NCI-H526 treated with DMSO at 0.1 percent for 48 hours (cell line): Measurements from ENCODE around the gene VANGL1.
"Not testable (repeated sequence)": the region's sequence is repeated elsewhere in the genome, so short reads cannot be mapped to it uniquely, and the experiment has no call there.

Source experiments
- DNase-seq: peaks from one replicate; lab custom pipeline; 2025; lab: John Stamatoyannopoulos, UW

Gene VANGL1

DNA sequence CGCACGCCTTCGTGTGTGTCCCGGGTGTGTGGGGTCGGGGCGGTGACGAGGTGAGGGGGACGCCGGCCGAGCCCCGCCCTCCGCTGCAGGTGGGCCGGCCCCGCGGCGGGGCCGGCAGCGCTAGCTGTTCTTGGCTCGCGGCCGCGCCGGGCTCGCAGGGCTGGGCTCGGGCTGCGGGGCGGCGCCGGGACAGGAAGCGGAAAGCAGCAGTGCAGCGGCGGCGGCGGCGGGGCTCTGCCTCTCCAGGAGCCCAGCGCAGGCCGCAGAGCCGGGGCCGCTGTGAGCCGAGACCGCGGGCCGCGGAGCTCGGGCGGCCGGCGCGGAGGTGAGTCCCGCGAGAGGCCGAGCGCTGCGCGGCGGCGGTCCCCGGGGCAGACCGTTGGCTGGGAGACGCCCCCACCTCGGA, at the start of gene VANGL1:
TSS of gene VANGL1 (plus strand) at position 209 of the 406 bp plus-strand sequence. CDS start 9,444 bp downstream, outside the sequence.
- peak; percentile 79 for DNase-seq

DNA sequence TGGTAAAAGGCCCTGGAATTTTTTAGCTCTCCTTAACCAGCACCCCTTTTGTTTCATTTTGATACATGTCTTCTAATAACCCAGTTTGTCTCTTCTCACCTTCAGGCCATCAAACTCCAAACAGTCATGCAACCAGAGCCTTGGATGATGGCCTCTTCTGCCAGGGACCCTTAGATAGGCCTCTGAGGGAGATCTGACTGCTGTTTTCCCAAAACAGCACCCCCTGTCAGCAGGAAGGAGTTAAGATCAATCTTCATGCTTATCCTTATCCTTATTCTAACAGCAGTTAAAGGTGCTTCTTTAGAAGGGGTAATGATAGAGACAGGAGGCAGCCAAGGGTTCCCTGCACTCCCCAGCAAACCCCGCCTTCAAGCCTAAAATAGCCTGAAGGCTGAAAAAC, 49.5 kb upstream of the VANGL1 start:
- DNase-seq: no peak

DNA sequence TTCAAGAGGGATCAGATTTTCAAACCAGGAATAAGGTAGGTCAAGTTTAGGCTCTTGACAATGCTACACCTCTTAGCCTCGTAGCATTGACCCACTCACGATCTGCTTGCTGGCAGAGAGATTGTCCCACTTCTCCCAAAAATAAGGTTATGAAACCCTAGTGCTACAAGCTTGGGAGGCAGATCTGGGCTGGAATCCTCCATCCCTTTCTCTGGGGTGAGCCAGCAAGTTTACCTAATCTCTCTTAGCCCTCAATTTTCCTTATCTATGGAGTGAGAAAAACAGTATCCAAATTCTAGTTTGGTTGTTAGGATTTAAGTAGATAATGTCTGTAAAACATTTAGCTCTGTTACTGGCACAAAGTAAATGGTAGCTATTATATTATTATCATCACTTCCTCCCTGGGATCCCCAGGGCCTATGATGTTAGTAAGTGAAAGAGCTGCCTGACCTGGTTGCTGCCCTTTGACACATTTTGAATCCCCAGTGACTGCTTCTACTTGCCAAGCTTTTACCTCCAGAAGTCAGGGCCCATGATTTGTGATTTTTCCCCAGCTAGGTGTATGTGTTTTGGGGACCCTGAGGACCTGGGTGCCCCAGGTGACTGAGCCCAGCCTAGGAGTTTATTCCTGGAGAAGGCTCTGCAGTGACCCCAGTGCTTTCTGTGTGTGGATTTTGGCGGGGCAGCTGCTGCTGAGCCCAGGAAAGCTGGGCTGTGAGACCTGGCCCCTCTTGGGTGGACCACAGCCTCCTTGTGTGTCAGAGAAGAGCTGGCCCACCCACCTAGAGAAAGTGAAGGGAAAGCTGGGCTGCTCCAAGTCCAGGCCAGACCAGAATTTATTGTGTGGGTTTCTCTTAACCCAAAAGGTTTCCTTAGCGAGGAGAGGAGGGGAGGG, 48.2 kb upstream of the VANGL1 start:
- DNase-seq: no peak

DNA sequence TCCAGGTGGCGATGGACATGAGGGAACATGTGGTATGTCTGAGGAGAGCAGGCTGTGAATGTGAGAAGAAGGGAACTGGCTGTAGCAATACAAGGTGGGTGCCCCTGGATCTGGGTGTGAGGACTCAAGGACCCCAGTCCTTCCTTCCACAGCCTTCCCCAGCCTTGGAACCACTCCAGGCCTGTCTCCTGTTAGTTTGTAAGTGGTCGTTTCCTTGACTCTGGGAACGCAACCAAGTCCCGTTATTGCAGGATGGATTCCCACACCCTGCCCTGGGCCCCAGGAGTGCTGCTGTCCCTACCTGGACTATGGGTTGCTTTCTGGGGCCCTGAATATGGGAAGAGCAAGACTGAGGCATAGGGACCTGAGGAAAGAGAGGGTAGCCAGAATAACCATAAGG, 47.2 kb upstream of the VANGL1 start:
- no peak for DNase-seq

DNA sequence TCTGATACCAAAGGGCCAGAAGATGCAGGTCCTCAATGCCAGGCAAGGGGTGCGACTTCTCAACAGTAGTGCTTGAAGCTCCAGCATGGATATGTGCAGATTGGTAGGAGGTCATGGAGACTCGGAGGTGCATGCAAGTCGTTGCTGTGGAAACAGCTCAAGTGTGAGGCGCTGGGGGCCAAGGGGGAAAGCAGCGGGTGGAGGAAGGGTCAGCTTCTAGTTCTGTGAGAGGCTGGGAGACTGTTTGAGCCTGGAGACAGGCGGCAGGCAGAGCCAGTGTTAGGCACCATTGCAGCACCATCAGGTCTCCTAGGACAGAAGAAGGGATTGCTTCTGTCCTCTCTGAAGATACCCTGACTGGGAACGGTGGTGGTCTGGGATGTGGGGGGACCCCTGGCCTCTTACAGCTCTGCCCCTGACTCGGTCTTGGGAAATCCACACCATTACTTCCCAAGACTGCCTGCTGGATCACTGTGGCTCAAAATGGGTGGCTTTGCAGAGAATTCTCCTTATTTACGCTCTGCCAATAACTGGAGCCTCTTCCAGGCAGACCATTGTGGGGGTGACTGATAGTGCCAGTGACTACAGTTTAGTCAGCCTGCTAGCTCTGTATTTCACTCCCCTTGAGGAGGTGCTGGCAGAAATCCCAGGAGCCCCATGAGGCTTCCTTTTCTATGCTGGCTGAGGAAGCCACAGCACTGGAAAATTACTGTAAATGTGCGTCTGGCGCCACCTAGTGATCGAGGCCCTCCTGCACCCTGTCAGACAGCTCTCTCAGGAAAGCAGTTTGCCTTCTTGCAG, 46.3 kb upstream of the VANGL1 start:
- peak; percentile 68 for DNase-seq

DNA sequence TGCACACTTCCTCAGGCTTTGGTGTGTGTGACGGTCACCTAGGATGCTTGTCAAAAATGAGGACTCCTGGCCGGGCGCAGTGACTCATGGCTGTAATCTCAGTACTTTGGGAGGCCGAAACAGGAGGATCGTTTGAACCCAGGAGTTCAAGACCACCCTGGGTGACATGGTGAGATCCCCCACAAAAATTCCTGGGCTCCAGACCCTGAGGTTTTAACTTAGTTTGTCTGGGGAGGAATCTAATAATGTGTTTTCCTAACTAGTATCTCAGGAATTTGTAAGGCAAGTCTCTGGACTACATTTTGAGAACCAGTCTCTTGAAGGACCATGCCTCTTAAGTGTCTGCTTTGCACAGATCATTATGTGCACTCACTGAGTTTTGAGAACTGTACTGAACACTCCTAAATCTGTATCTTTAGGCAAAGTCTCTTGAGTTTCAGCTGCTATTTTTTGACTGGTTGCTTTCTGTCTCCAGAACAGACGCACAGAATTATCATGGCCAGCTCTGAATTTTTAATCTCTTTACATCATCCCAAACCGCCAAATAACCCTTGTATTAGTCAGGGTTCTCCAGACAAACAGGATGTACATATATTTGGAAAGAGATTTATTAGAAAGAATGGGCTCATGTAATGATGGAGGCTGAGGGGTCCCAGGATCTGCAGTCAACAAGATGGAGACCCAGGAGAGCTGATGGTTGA, 45.5 kb upstream of the VANGL1 start:
- DNase-seq: no peak

DNA sequence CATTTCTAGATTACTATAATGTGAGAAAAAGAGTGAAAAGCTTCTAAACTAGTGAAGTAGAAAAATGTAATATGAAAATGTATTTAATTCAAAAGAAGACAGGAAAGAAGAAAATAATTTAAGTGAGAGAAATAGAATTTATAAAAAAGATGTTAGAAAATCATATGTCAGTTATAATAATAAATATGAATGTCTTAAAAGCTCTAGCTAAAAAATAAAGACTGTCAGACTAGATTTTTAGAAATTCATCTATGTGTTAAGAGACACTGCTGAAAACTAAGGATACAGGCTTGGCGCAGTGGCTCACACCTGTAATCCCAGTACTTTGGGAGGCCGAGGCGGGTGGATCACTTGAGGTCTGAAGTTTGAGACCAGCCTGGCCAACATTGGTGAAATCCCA, 37.3 kb upstream of the VANGL1 start:
- no peak for DNase-seq

DNA sequence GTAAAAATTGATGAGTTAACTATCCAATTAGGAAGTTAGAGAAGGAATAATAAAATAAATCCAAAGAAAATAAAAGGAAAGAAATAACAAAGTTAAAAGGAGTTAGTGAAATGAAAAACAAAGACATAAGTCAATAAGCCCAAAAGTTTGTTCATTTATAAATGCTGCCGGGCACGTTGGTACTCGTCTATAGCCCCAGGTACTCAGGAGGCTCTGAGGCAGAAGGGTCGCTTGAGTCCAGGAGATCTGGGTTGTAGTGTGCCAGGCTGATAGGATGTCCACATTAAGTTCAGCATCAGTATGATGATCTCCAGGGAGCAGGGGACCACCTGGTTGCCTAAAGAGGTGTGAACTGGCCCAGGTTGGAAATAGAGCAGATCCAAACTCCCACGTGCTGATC, 35.5 kb upstream of the VANGL1 start:
- no peak for DNase-seq

DNA sequence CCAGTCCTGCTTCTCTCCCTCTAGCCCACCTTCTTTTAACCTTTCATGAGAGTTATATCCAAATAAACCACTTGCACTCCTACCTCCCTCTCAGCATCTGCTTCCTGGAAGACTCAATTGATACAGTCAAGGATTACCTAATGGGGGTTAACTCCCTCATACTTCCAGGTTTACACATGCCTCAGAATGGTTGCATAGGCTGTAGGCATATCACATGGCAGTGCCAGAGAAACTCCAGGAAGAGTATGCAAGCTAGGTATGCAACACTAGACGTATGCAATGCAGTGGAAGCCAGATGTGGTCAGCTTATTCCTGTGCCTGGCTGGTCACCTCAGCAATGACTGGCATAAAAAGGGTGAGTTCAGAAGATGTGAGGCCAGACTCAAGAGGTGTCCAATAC, 32.7 kb upstream of the VANGL1 start:
- DNase-seq: no peak

DNA sequence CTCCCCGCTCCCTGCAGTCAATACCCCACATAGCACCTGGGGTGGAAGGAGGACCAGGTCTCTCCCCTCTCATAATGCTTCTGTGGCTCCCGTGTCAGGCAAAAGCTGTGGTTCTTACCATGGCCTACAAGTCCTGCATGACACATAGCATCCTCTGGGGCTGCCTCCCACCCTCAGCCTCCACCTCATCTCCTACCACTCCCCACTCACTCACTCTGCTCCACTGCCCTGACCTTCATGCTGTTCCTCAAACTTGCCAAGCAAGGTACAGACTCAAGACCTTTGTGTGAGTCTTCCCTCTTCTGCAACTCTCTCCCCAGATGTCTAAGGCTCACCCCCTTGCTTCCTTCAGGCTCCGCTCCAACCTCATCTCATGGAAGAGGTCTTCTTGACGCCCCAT, 28.0 kb upstream of the VANGL1 start:
- no peak for DNase-seq

DNA sequence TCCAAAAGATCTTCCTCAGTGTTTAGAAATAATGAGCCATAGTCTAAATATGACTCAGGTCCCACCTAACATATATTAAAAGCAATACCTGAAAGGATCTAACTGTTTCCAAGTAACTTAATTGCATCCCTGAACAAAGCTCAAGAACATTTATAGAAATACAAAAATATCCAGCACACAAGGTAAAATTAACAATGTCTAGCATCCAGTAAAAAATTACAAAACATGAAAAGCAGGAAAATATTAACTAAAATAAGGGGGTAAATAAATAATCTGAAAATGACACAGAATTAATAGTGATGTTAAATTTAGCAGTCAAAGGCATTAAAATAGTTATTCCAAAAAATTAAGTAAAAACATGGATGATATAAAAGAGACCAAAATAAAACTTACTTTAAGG, 21.3 kb upstream of the VANGL1 start:
- DNase-seq: no peak

DNA sequence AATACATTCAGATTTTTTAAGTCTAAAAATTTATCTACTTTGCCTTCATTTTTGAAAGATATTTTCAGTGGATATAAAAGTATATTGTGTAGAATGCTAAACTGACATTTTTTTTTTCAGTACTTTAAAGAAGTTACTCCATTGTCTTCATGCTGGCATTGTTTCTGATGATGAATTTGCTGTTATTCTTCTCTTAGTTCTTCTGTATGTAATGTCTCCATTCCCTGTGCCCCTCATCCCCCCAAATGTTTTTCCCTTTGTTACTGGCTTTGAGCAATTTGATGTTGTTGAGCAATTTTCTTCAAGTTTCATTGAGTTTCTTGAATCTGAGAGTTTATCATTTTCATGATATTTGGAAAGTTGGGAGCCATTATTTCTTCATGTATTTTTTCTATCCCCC, 20.8 kb upstream of the VANGL1 start:
- no peak for DNase-seq

DNA sequence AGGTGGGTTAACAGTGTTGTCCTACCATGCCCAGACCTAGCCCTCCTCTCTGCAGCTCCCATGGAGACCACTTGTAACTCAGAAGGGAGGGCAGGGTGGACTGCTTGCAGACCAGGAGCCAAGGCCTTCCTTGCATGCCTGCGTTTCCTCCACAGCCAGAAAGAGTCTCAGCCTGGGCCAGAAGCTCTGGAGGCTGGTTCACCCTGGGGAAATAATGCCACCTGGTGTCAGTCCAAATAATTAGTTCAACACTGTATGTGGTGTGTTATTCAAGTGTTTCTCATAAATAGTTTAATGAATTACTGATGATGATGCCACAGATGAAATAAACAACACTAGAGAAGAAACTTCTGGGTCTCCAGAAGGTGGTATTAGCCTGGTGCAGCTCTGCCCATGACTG, 16.9 kb upstream of the VANGL1 start:
- DNase-seq: no peak

DNA sequence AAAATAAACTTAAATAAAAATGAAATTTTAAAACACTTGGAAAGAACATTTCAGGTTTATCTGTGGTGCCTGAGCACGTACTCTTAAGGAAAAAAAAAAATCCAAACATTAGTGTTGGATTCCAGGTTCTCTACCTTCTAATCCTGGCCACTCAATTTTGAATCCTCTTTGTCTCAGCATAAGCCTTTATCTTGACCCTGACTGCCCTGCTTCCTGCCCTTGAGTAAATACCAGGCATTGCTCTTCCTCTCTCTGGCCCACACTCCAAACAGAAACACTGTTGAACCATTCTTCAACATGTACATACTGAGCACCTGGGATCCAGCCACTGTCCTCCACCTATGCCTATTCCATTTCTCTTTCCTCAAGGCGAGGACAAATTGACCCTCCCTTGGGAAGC, 11.4 kb upstream of the VANGL1 start:
- no peak for DNase-seq

DNA sequence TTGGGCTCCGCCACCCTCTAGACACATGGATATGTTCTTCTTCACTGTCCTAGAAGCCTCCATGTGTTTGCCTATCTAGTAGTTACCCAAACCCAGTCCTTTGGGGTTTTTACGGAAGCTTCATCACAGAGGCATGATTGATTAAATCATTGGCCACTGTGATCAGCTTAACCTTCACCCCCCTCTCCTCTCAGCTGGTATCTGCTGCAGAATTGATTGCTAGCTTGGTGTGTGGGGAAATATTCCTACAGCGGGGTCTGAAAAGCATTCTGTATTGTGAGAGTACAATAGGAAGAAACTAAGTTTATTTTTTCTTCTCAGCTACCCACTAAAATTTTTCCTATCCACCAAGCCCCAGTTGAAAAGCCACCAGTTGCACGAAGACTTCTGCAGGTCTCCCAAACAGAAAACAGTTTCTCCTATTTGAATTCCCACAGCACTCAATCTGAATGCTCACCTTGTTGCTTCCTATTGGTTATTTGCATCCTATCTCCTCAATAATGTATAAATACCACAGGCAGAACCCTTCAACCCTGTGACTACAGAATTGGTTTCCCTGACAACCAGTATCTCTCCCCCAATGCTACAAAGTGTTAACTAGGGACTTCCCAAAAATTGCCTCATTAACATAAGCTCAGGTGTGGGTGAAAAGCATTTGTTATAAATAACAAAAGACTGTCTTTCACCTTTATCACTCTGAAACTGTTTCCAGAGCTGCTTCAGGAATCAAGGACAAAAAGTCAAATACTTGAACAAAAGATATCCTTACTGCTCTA, 9.3 kb upstream of the VANGL1 start:
- DNase-seq: no peak

DNA sequence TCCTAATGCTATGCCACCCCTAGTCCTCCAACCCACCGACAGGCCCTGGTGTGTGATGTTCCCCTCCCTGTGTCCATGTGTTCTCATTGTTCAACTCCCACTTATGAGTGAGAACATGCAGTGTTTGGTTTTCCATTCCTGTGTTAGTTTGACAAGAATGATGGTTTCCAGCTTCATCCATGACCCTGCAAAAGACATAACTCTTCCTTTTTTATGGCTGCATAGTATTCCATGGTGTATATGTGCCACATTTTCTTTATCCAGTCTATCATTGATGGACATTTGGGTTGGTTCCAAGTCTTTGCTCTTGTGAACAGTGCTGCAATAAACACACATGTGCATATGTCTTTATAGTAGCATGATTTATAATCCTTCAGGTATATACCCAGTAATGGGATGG, 8.2 kb upstream of the VANGL1 start:
- not testable (repeated sequence) for DNase-seq

DNA sequence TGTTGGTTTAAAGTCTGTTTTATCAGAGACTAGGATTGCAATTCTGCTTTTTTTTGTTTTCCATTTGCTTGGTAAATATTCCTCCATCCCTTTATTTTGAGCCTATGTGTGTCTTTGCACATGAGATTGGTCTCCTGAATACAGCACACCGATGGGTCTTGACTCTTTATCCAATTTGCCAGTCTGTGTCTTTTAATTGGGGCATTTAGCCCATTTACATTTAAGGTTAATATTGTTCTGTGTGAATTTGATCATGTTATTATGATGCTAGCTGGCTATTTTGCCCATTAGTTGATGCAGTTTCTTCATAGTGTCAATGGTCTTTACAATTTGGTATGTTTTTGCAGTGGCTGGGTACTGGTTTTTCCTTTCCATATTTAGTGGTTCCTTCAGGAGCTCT, 4.5 kb upstream of the VANGL1 start:
- not testable (repeated sequence) for DNase-seq

DNA sequence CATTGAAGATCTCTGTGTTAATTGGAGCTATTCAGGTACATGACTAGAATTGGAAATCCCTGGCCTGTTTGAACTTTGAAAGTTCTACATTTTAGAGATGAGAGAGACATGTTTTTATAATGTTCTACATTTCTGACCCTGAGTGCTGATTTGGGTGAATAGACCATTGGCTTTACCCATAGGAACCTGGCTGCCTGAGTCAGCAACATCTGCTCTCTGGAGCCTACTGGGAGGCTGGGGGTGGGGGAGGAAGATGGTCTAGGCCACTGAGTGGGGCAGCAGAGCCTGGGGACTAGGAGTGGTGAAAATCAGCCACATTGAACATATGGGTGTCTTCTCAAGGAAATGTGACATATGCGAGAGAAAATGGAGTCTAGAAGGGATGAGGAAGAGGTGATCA, 1.4 kb upstream of the VANGL1 start:
- no peak for DNase-seq

DNA sequence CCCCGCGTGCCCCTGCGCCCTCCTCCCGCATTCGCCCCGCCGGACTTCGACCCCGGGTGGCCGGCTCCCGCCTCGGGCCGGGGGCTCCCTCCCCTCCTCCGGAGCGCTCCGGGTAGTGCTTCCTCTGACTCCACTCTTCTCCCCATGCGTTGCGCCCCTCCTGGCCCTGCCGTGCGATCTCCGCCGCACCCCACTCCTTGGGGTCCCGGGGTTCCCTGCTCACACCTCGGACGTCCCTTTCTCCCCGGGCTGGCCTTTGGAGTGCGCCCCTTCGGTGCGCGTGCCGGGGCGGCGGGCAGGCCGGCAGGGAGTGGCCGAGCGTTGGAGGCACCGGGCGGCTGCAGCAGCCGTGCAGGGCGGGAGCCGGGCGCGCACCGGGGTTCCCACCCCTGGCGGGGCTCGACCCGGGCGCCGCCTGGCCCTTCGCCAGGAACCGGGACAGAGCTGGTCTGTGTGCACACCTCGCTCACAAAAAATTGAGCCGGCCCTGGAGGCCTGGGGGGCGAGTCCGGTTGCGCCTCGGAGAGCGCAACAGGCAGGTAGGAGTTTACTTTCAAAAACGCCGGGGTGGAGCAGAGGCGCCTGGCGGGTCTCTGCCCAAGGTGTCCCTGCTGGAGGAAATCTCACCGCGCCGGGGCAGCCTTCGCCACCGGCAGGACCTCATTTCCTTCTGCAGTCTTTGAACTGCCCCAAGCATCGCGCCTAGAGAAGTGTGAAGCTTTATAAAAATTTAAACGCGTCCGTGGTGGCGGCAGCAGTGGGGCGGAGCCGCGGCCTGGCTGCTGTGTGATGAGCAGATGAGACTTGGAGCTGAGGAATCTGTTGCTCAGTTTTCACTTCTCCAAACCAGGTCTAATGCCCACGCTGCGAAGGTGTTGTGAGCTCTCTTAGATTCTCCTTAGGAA, 650 bp downstream of the VANGL1 start:
- DNase-seq: peak; percentile 67

DNA sequence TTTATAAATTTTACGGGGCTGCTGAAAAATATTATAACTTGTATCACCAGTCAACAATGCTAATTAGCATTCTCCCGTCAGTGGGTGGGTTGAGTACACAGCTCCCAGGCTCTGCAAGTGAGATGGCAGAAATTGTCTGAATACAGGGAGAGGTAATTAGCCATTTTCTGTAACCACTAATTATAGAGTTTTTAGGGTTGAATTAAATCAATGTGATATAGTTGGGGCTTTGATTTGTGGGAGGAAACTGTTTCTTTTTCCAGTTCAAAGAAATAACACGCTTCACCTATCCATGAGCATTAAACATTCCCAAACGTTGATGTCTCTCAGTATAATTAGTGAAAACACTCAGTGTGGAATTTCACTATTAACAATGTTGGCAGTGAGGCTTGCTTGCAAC, 1.5 kb downstream of the VANGL1 start:
- no peak for DNase-seq

DNA sequence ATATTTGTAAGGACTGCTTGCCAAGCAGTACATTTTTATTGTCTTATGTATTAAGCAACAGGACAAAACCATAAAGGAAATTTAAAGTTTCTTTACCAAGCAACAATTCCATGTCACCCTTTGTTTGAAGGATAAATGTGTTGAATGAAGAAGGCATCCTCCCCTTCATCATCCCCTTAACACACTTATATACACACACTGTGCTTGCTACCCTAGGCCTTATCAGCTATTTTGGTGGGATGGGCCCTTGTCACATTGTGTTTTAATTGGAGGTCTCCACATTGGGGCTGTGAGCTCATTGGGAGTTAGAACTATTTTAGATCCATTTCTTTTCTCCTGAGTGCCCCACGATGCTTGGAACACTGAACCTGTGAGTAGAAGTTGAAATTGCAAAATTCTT, 1.9 kb downstream of the VANGL1 start:
- no peak for DNase-seq
